ENCODE results near the gene FAM124A.

DNA sequence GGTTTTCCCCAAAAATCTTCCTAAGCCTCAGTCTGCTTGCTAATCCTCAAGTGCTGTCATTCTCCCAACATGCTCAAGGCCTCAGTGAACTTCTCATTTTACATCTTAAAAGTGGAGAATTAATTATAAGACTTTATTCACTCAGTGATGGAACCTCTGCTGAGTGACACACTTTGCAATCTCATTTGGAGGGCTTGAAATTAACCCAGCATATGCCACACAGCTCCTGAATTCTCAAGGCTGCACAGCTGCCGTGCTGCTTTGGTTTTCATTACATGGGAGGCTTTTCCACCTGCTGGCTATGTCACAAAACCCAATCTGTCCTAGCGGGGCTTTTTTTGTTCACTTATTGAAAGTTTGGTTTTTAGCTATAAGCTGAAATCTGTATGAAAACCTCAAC is 89.0 kb downstream of the FAM124A start:
- TF ChIP-seq, protein P1, sequence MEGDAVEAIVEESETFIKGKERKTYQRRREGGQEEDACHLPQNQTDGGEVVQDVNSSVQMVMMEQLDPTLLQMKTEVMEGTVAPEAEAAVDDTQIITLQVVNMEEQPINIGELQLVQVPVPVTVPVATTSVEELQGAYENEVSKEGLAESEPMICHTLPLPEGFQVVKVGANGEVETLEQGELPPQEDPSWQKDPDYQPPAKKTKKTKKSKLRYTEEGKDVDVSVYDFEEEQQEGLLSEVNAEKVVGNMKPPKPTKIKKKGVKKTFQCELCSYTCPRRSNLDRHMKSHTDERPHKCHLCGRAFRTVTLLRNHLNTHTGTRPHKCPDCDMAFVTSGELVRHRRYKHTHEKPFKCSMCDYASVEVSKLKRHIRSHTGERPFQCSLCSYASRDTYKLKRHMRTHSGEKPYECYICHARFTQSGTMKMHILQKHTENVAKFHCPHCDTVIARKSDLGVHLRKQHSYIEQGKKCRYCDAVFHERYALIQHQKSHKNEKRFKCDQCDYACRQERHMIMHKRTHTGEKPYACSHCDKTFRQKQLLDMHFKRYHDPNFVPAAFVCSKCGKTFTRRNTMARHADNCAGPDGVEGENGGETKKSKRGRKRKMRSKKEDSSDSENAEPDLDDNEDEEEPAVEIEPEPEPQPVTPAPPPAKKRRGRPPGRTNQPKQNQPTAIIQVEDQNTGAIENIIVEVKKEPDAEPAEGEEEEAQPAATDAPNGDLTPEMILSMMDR (IDR thresholded peaks at IDR 0.05): no peak
- TF ChIP-seq POLR2A (IDR thresholded peaks at IDR 0.05): no peak
- TF ChIP-seq POLR2AphosphoS5 (IDR thresholded peaks at IDR 0.05): no peak
- TF ChIP-seq EP300 (IDR thresholded peaks at IDR 0.05): no peak

Measured in upper lobe of left lung (tissue), 4 donors.